Psoas muscle (tissue), 8 donors: ENCODE data around the gene HOXA1. TPM values are rescaled to one million over a fixed set of nuclear protein-coding genes. Genes with fewer than 3 reads are reported as not detected.

Source experiments
- ATAC-seq, 4 donors: fragments of 200-7000 bp; cut with Tn5 transposase; one replicate each; pipeline ENCODE4 v1.9.1; 2020; ENCODE audit warnings: moderate library complexity in 3 of 4, mild to moderate bottlenecking in 2 of 4
- DNase-seq, 2 donors: peaks; one replicate each; pipeline ENCODE4 v3.0.0-alpha.2; 2020
- H3K27ac ChIP-seq: fragments of 200-600 bp; one replicate; pipeline ENCODE4 v1.8.0; 2022
- H3K27me3 ChIP-seq, 3 donors: fragments of 200-600 bp in 1 of 3; one replicate each; pipeline versions ENCODE4 v1.6.1 to v1.8.0; 2013 to 2022; ENCODE audit warnings: low read length in 2 of 3, mild to moderate bottlenecking in 2 of 3, moderate library complexity in 1 of 3; ENCODE audit not compliant: insufficient read depth in 3 of 3
- H3K36me3 ChIP-seq, 2 donors: fragments of 200-600 bp in 1 of 2; one replicate each; pipeline versions ENCODE4 v1.6.1 to v1.8.0; 2013 to 2022; ENCODE audit warnings: low read depth in 1 of 2, mild to moderate bottlenecking in 1 of 2, moderate library complexity in 1 of 2; ENCODE audit not compliant: insufficient read depth in 1 of 2
- H3K4me1 ChIP-seq: fragments of 200-600 bp; one replicate; pipeline ENCODE4 v1.8.0; 2022
- H3K4me3 ChIP-seq: fragments of 200-600 bp; one replicate; pipeline ENCODE4 v1.8.0; 2022; ENCODE audit warnings: mild to moderate bottlenecking
- H3K9me3 ChIP-seq: fragments of 200-600 bp; one replicate; pipeline ENCODE4 v1.8.0; 2022
- CTCF ChIP-seq: fragments of 200-600 bp; IDR thresholded peaks from one replicate; pipeline ENCODE4 v1.8.0; 2022; ENCODE audit warnings: antibody characterized with exemption
- WGBS, 3 donors: extraction: QIAGEN DNeasy Blood & Tissue Kit; methylation state at CpG; one replicate each; pipeline versions ENCODE4 v1.1.6 to v1.1.7; 2013; 5-methylcytosine and 5-hydroxymethylcytosine counted together
- intact Hi-C, 2 donors: fragments of 100-400 bp; cut with DNase I; formaldehyde crosslinking; loops; one replicate each; pipeline versions ENCODE4 v1.11.0 to v1.14.2; 2022
- polyA plus RNA-seq, 3 donors: library from polyadenylated mRNA; stranded (reverse); fragments of 200-250 nt; gene quantifications; one replicate each; pipeline ENCODE4 v1.2.3, GENCODE V29; 2013
- total RNA-seq, 4 donors: library from RNA; stranded (reverse); fragmentation: NEBNext Ultra II Directional in 2 of 4; extraction: Animal tissue kit (Norgen Biotek cat#: 25700) in 2 of 4; gene quantifications; one replicate each; pipeline versions ENCODE4 v1.2.1 to v1.2.4, GENCODE V29; 2021 to 2023
- donor health status: healthy with polysubstance abuse.
- donor health status: DM: no; HTN: no; CAD: no; lungs with moderate emphysema.
- donor health status: Bipolar disorder and iron deficiency.
- donor health status: healthy.
- donor health status: DM: yes; HTN: yes; CAD: no.
- donor health status: DM: no; HTN: no; CAD: no.
- donor health status: DM: no; HTN: no; CAD: no.
- donor health status: DM: yes; HTN: yes; CAD: no.

HOXA1 gene
- total and polyA plus RNA-seq, 7 donors: 0.03 to 0.22 (median 0.21) TPM; not detected in 2

GRCh38 chr7:27095050-27095896 is 527 bp downstream of the HOXA1 start:
- Histone ChIP-seq H3K9me3 (no peaks in the 10 kb centered on the region), H3K4me1 (peaks cover 9% of the 10 kb centered on the region), H3K27me3 (peaks cover 0 to 6% (median 0%) of the 10 kb centered on the region in 3 donors), H3K4me3 (peak overlapping the region; percentile 98), H3K27ac (no peak overlapping the region), H3K36me3 (peaks cover 0 to 12% of the 10 kb centered on the region in 2 donors)
- DNase-seq: peak in 1 of 2 donors; percentile 34
- no peak for ATAC-seq
- TF ChIP-seq CTCF: no peak
- 22 to 24% (median 22%) methylated on average over 33 of the region's 33 CpGs for WGBS, 3 donors
- intact Hi-C loops: no loop called here

GRCh38 chr7:27094304-27095049 is 1.3 kb downstream of the HOXA1 start:
- H3K9me3 ChIP-seq: no peaks in the 10 kb centered on the region
- TF ChIP-seq CTCF: no peak
- H3K4me1 ChIP-seq: peaks cover 9% of the 10 kb centered on the region
- H3K36me3 ChIP-seq: peaks cover 0 to 4% of the 10 kb centered on the region in 2 donors
- no peak overlapping the region for H3K4me3 ChIP-seq
- 75 to 77% (median 77%) methylated on average over 29 of the region's 29 CpGs for WGBS, 3 donors
- DNase-seq: no peak
- H3K27ac ChIP-seq: no peak overlapping the region
- peaks cover 0 to 7% (median 6%) of the 10 kb centered on the region in 3 donors for H3K27me3 ChIP-seq
- intact Hi-C loops: no loop called here
- no peak for ATAC-seq

GRCh38 chr7:27093184-27093895 is 2.5 kb downstream of the HOXA1 start:
- Histone ChIP-seq H3K36me3 (no peaks in the 10 kb centered on the region), H3K27me3 (peaks cover 0 to 16% (median 7%) of the 10 kb centered on the region in 3 donors), H3K27ac (no peak overlapping the region), H3K9me3 (no peaks in the 10 kb centered on the region), H3K4me1 (peaks cover 9% of the 10 kb centered on the region), H3K4me3 (no peak overlapping the region)
- ATAC-seq (no peak), DNase-seq (no peak)
- no peak for TF ChIP-seq CTCF
- intact Hi-C loops: no loop called here
- WGBS, 3 donors: 68 to 83% (median 72%) methylated on average over 6 of the region's 6 CpGs

GRCh38 chr7:27092819-27093110 is 3.0 kb downstream of the HOXA1 start:
- peaks cover 2 to 21% (median 7%) of the 10 kb centered on the region in 3 donors for H3K27me3 ChIP-seq
- 65 to 87% (median 69%) methylated on average over 1 of the region's 1 CpG for WGBS, 3 donors

More at GRCh38 chr7:27092819-27093110, 3.0 kb downstream of the HOXA1 start:
- Histone ChIP-seq H3K27ac (no peak overlapping the region), H3K36me3 (no peaks in the 10 kb centered on the region), H3K4me3 (no peak overlapping the region), H3K9me3 (no peaks in the 10 kb centered on the region), H3K4me1 (peaks cover 7% of the 10 kb centered on the region)
- no peak for TF ChIP-seq CTCF
- intact Hi-C loops: no loop called here
- ATAC-seq (no peak), DNase-seq (no peak)
